NCI-H510A (cell line): Measurements from ENCODE around the gene CYP51A1.
"Not testable (repeated sequence)": the region's sequence is repeated elsewhere in the genome, so short reads cannot be mapped to it uniquely, and the experiment has no call there.

Experiments
- DNase-seq: peaks from one replicate; lab custom pipeline; 2025; lab: John Stamatoyannopoulos, UW

Gene CYP51A1

GRCh38 chr7:92131093-92131492 lies 3.2 kb downstream of the CYP51A1 start:
- DNase-seq = no peak

GRCh38 chr7:92121681-92122080 lies 12.6 kb downstream of the CYP51A1 start:
- no peak for DNase-seq

GRCh38 chr7:92119213-92119759 lies 15.0 kb downstream of the CYP51A1 start:
- DNase-seq = no peak

- no peak for DNase-seq
These were observed 17.3 kb downstream of the CYP51A1 start for GRCh38 chr7:92116949-92117348.

GRCh38 chr7:92115821-92116220 lies 18.5 kb downstream of the CYP51A1 start:
- no peak for DNase-seq

GRCh38 chr7:92110857-92111256 lies 23.4 kb downstream of the CYP51A1 start:
- DNase-seq = no peak

GRCh38 chr7:92108821-92109220 lies 25.5 kb downstream of the CYP51A1 start:
- DNase-seq = no peak

GRCh38 chr7:92102862-92103261 lies 31.4 kb downstream of the CYP51A1 start:
- not testable (repeated sequence) for DNase-seq

GRCh38 chr7:92100534-92100933 lies 33.7 kb downstream of the CYP51A1 start:
- DNase-seq = no peak

- no peak for DNase-seq
These were observed 38.9 kb downstream of the CYP51A1 start for GRCh38 chr7:92095380-92095779.

- no peak for DNase-seq
These were observed 42.1 kb downstream of the CYP51A1 start for GRCh38 chr7:92092210-92092609.

GRCh38 chr7:92088266-92088665 lies 46.0 kb downstream of the CYP51A1 start:
- no peak for DNase-seq

GRCh38 chr7:92083922-92084321 lies 50.4 kb downstream of the CYP51A1 start:
- DNase-seq = not testable (repeated sequence)

GRCh38 chr7:92076509-92076908 lies 57.8 kb downstream of the CYP51A1 start:
- DNase-seq = no peak

- DNase-seq = no peak
These were observed 58.7 kb downstream of the CYP51A1 start for GRCh38 chr7:92075455-92076158.

- DNase-seq = no peak
These were observed 61.6 kb downstream of the CYP51A1 start for GRCh38 chr7:92072708-92073107.

- no peak for DNase-seq
These were observed 62.2 kb downstream of the CYP51A1 start for GRCh38 chr7:92072121-92072520.

GRCh38 chr7:92071032-92071431 lies 63.2 kb downstream of the CYP51A1 start:
- no peak for DNase-seq

GRCh38 chr7:92064438-92065029 lies 69.7 kb downstream of the CYP51A1 start:
- no peak for DNase-seq
